A549 (cell line): ENCODE measurements around the gene ZNF391. TPM values are rescaled to one million over a fixed set of nuclear protein-coding genes. Genes with fewer than 3 reads are reported as not detected.

Source experiments
- ATAC-seq, 2 experiments: fragments of 200-7000 bp in 1 of 2; fragments of >200 bp in 1 of 2; cut with Nextera tagmentation in 1 of 2; cut with Tn5 transposase in 1 of 2; 3 replicates each; pipeline versions ENCODE4 v1.8.0 to v1.9.1; 2018 to 2020; ENCODE audit warnings: mild to moderate bottlenecking in 1 of 2, moderate library complexity in 1 of 2
- CTCF ChIA-PET: fragments of 300-600 bp; sonication (Branson Sonifier 250); formaldehyde crosslinking; extraction: SDS; loops from one replicate; lab custom pipeline; 2021; ENCODE audit warnings: antibody characterized with exemption, inconsistent platforms; lab: Yijun Ruan, JAX
- POLR2A ChIA-PET: fragments of 350-600 bp; formaldehyde crosslinking; extraction: SDS; loops from one replicate; lab custom pipeline; 2021; ENCODE audit warnings: antibody characterized with exemption, inconsistent platforms; lab: Yijun Ruan, JAX
- DNase-seq, 2 experiments: peaks; one replicate each; pipeline versions ENCODE4 v3.0.0 to v3.0.0-alpha.2; 2011 to 2016; ENCODE audit warnings: low read depth in 1 of 2, low spot score in 1 of 2
- FAIRE-seq: peaks from 2 replicates; lab custom pipeline; 2011; peaks lifted over from hg19 to GRCh38; lab: Jason Lieb, UNC
- H3K27ac ChIP-seq, 2 experiments: fragments of >200 bp; sonication (Bioruptor Twin); formaldehyde crosslinking; 3 replicates each; pipeline ENCODE4 v1.5.1; 2016 to 2017
- H3K4me1 ChIP-seq: fragments of >200 bp; sonication (Bioruptor Twin); formaldehyde crosslinking; 3 replicates; pipeline ENCODE4 v1.6.1; 2016
- H3K4me2 ChIP-seq: fragments of >200 bp; sonication (Bioruptor Twin); formaldehyde crosslinking; 3 replicates; pipeline ENCODE4 v1.6.1; 2016
- H3K4me3 ChIP-seq: fragments of >200 bp; sonication (Bioruptor Twin); formaldehyde crosslinking; 3 replicates; pipeline ENCODE4 v1.5.1; 2016
- H3K9me3 ChIP-seq: fragments of >200 bp; sonication (Bioruptor Twin); formaldehyde crosslinking; 3 replicates; pipeline ENCODE4 v1.6.1; 2016
- CBX8 ChIP-seq: fragments of 200-600 bp; sonication (generic); IDR thresholded peaks from 2 replicates; pipeline ENCODE4 v1.6.1; 2016
- CEBPB ChIP-seq, 2 experiments: fragments of >200 bp in 1 of 2; sonication (Bioruptor Twin) in 1 of 2; formaldehyde crosslinking in 1 of 2; IDR thresholded peaks; 2 replicates each; pipeline ENCODE4 v1.6.1; 2012 to 2016
- CHD2 ChIP-seq: fragments of 150-350 bp; IDR thresholded peaks from 2 replicates; pipeline ENCODE4 v1.6.1; 2014; ENCODE audit warnings: low read length; ENCODE audit not compliant: partially characterized antibody
- EHMT2 ChIP-seq: fragments of 200-600 bp; sonication (generic); IDR thresholded peaks from 2 replicates; pipeline ENCODE4 v1.6.1; 2016; ENCODE audit warnings: antibody characterized with exemption, low read depth, mild to moderate bottlenecking, moderate library complexity
- EP300 ChIP-seq, 2 experiments: fragments of >200 bp; sonication (Bioruptor Twin); formaldehyde crosslinking; IDR thresholded peaks; 2 replicates in 1 of 2; 3 replicates in 1 of 2; pipeline ENCODE4 v1.6.1; 2016 to 2017
- FOSL2 ChIP-seq, 2 experiments: fragments of 450-650 bp in 1 of 2; fragments of >200 bp in 1 of 2; sonication (Bioruptor Twin) in 1 of 2; formaldehyde crosslinking; IDR thresholded peaks; 2 replicates each; pipeline versions ENCODE4 v1.5.0 to v1.6.1; 2016 to 2020; ENCODE audit warnings: mild to moderate bottlenecking in 1 of 2, moderate library complexity in 1 of 2
- FOXS1 ChIP-seq: fragments of 250-450 bp; sonication (Bioruptor Pico); IDR thresholded peaks from 2 replicates; pipeline ENCODE4 v1.5.0; 2020; ENCODE audit warnings: mild to moderate bottlenecking, moderate library complexity
- HDAC2 ChIP-seq: fragments of 200-600 bp; sonication (generic); IDR thresholded peaks from 2 replicates; pipeline ENCODE4 v1.6.1; 2016
- HOXA7 ChIP-seq: fragments of 250-450 bp; sonication (Bioruptor Pico); IDR thresholded peaks from 2 replicates; pipeline ENCODE4 v1.5.0; 2020; ENCODE audit warnings: mild to moderate bottlenecking, moderate library complexity
- HOXB5 ChIP-seq: fragments of 250-450 bp; sonication (Bioruptor Pico); IDR thresholded peaks from 2 replicates; pipeline ENCODE4 v1.5.0; 2020; ENCODE audit warnings: mild to moderate bottlenecking, moderate library complexity
- JUNB ChIP-seq: fragments of >200 bp; sonication (Bioruptor Twin); formaldehyde crosslinking; IDR thresholded peaks from 2 replicates; pipeline ENCODE4 v1.6.1; 2016
- MAFK ChIP-seq: fragments of 450-650 bp; IDR thresholded peaks from 2 replicates; pipeline ENCODE4 v1.6.1; 2014; ENCODE audit not compliant: partially characterized antibody
- PHF8 ChIP-seq: fragments of 200-600 bp; sonication (generic); IDR thresholded peaks from 2 replicates; pipeline ENCODE4 v1.6.1; 2016; ENCODE audit warnings: low read depth, mild to moderate bottlenecking, antibody characterized with exemption, moderate library complexity, borderline replicate concordance
- POLR2A ChIP-seq: IDR thresholded peaks from 2 replicates; pipeline ENCODE4 v1.6.1; 2012; ENCODE audit warnings: mild to moderate bottlenecking, low read length
- RAD21 ChIP-seq, 2 experiments: fragments of >200 bp in 1 of 2; sonication (Bioruptor Twin) in 1 of 2; formaldehyde crosslinking in 1 of 2; IDR thresholded peaks in 1 of 2; conservative IDR thresholded peaks in 1 of 2; 2 replicates in 1 of 2; 3 replicates in 1 of 2; pipeline ENCODE4 v1.6.1; 2012 to 2018; ENCODE audit warnings: inconsistent platforms in 1 of 2
- RNF2 ChIP-seq: fragments of 200-600 bp; sonication (generic); IDR thresholded peaks from 2 replicates; pipeline ENCODE4 v1.6.1; 2016; ENCODE audit warnings: low read depth, mild to moderate bottlenecking, antibody characterized with exemption, moderate library complexity, borderline replicate concordance
- SMC3 ChIP-seq: fragments of >200 bp; sonication (Bioruptor Twin); formaldehyde crosslinking; IDR thresholded peaks from 3 replicates; pipeline ENCODE4 v1.6.1; 2018; ENCODE audit warnings: inconsistent platforms
- SREBF2 ChIP-seq: fragments of 450-650 bp; IDR thresholded peaks from 2 replicates; pipeline ENCODE4 v1.6.1; 2014; ENCODE audit warnings: mild to moderate bottlenecking, moderate library complexity
- ZFP36 ChIP-seq: fragments of 450-650 bp; IDR thresholded peaks from 2 replicates; pipeline ENCODE4 v1.6.1; 2014; ENCODE audit warnings: borderline replicate concordance; ENCODE audit not compliant: partially characterized antibody
- ZNF302 ChIP-seq: fragments of 250-450 bp; sonication (Bioruptor Pico); IDR thresholded peaks from 2 replicates; pipeline ENCODE4 v1.9.0; 2021; ENCODE audit warnings: inconsistent platforms, mild to moderate bottlenecking, moderate library complexity
- ZSCAN20 ChIP-seq: fragments of 250-450 bp; sonication (Bioruptor Pico); IDR thresholded peaks from 2 replicates; pipeline ENCODE4 v1.8.0; 2022; ENCODE audit warnings: mild to moderate bottlenecking, moderate library complexity
- WGBS: methylation state at CpG from one replicate; pipeline ENCODE4 v1.1.6; 2017; ENCODE audit errors: missing lambda C conversion rate; 5-methylcytosine and 5-hydroxymethylcytosine counted together
- polyA plus RNA-seq, 4 experiments: library from polyadenylated mRNA; depleted of rRNA in 3 of 4; stranded (reverse); fragments of >200 nt; fragmentation: RNase III in 1 of 4; extraction: RNeasy Plus Mini Kit Qiagen cat#74134 plus additional on column Dnase treatment in 1 of 4; gene quantifications; 2 replicates in 3 of 4; 3 replicates in 1 of 4; pipeline ENCODE4 v1.2.3, GENCODE V29; 2011 to 2017
- TF ChIP-seq, protein P1 (sequence below): fragments of >200 bp; sonication (Bioruptor Twin); formaldehyde crosslinking; IDR thresholded peaks from 3 replicates; pipeline ENCODE4 v1.5.1; 2016
- TF ChIP-seq, protein P2 (sequence below): fragments of >200 bp; sonication (Bioruptor Twin); formaldehyde crosslinking; IDR thresholded peaks from 3 replicates; pipeline ENCODE4 v1.6.1; 2016
- TF ChIP-seq, protein P3 (sequence below): fragments of 250-450 bp; sonication (Bioruptor Pico); IDR thresholded peaks from 2 replicates; pipeline ENCODE4 v1.5.0; 2020; ENCODE audit warnings: low read depth, mild to moderate bottlenecking, moderate library complexity
- TF ChIP-seq, protein P4 (sequence below): fragments of >200 bp; sonication (Bioruptor Twin); formaldehyde crosslinking; IDR thresholded peaks from 2 replicates; pipeline ENCODE4 v1.6.1; 2016
- TF ChIP-seq, protein P5 (sequence below): IDR thresholded peaks from 2 replicates; pipeline ENCODE4 v1.6.1; 2012

The ZNF391 gene
- polyA plus RNA-seq, 2 of the 4 experiments (the other 2 are of a cell fraction) = 0.48 to 0.52 TPM

DNA sequence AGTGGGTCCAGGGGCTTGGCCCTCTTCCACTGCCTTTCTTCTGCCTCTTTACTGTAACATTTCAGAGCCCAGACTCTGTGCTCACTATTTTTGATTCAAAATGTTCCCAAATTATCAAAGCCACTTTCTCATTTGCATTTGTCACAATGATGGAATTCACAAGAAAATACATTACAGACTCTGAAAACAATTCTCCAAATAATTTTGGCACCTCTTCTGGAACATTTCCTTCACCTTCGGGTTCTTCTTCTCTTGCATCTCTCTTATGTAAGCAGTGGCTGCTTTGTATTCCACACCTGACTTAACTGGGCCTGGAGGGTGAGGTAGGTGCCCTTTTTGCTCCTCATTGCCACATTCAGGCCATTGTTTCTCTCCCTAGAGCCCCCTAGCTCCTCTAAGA, 54.4 kb downstream of the ZNF391 start:
- CTCF ChIA-PET = no interaction called here
- POLR2A ChIA-PET = no interaction called here
- TF ChIP-seq CHD2 (no peak), CBX8 (no peak), FOXS1 (CRISPR knock-in tag) (no peak), RNF2 (no peak), MAFK (no peak), ZFP36 (no peak), SMC3 (no peak), PHF8 (no peak), ZNF302 (CRISPR knock-in tag) (no peak)
- TF ChIP-seq, protein P1, sequence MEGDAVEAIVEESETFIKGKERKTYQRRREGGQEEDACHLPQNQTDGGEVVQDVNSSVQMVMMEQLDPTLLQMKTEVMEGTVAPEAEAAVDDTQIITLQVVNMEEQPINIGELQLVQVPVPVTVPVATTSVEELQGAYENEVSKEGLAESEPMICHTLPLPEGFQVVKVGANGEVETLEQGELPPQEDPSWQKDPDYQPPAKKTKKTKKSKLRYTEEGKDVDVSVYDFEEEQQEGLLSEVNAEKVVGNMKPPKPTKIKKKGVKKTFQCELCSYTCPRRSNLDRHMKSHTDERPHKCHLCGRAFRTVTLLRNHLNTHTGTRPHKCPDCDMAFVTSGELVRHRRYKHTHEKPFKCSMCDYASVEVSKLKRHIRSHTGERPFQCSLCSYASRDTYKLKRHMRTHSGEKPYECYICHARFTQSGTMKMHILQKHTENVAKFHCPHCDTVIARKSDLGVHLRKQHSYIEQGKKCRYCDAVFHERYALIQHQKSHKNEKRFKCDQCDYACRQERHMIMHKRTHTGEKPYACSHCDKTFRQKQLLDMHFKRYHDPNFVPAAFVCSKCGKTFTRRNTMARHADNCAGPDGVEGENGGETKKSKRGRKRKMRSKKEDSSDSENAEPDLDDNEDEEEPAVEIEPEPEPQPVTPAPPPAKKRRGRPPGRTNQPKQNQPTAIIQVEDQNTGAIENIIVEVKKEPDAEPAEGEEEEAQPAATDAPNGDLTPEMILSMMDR = no peak
- TF ChIP-seq, protein P2, sequence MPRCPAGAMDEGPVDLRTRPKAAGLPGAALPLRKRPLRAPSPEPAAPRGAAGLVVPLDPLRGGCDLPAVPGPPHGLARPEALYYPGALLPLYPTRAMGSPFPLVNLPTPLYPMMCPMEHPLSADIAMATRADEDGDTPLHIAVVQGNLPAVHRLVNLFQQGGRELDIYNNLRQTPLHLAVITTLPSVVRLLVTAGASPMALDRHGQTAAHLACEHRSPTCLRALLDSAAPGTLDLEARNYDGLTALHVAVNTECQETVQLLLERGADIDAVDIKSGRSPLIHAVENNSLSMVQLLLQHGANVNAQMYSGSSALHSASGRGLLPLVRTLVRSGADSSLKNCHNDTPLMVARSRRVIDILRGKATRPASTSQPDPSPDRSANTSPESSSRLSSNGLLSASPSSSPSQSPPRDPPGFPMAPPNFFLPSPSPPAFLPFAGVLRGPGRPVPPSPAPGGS = no peak
- FAIRE-seq = no peak
- H3K4me2 ChIP-seq = no peak overlapping the region
- no peak overlapping the region for H3K27ac ChIP-seq
- no peak for DNase-seq
- H3K4me3 ChIP-seq = no peak overlapping the region
- WGBS = 0% methylated on average over 1 of the region's 1 CpG
- H3K9me3 ChIP-seq = peaks cover 28% of the 10 kb centered on the region; the same call in 2 of the 3 replicates
- no peaks in the 10 kb centered on the region for H3K4me1 ChIP-seq
- ATAC-seq = no peak

DNA sequence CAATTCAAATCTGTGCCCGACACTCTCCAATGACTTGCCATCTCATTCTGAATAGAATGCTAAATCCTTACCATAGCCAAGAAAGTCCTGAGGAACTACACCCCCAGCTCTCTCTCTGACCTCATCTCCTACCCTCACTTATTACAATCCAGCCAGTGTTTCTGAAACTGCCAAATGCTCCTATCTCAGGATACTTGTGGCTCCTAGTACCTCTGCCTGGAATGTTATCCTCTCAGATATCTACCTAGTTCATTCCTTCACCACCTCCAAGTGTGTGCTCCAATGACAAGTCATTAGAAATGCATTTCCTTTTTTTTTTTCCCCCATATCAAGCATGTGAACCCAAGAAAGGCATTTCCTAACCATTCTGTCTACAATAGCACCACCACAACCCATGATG, 59.9 kb downstream of the ZNF391 start:
- Histone ChIP-seq H3K4me1 (no peaks in the 10 kb centered on the region), H3K4me2 (no peak overlapping the region), H3K27ac (no peak overlapping the region), H3K4me3 (no peak overlapping the region), H3K9me3 (peaks cover 72% of the 10 kb centered on the region)
- CTCF ChIA-PET = no interaction called here
- POLR2A ChIA-PET = no interaction called here
- no peak for ATAC-seq
- FAIRE-seq = no peak
- no peak for TF ChIP-seq ZNF302 (CRISPR knock-in tag)
- TF ChIP-seq HDAC2 = no peak
- TF ChIP-seq, protein P2 = no peak
- TF ChIP-seq, protein P3, sequence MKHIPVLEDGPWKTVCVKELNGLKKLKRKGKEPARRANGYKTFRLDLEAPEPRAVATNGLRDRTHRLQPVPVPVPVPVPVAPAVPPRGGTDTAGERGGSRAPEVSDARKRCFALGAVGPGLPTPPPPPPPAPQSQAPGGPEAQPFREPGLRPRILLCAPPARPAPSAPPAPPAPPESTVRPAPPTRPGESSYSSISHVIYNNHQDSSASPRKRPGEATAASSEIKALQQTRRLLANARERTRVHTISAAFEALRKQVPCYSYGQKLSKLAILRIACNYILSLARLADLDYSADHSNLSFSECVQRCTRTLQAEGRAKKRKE (CRISPR knock-in tag) = no peak
- TF ChIP-seq EHMT2 = no peak
- no peak for TF ChIP-seq JUNB
- WGBS = 67% methylated on average over 1 of the region's 1 CpG
- no peak for DNase-seq

DNA sequence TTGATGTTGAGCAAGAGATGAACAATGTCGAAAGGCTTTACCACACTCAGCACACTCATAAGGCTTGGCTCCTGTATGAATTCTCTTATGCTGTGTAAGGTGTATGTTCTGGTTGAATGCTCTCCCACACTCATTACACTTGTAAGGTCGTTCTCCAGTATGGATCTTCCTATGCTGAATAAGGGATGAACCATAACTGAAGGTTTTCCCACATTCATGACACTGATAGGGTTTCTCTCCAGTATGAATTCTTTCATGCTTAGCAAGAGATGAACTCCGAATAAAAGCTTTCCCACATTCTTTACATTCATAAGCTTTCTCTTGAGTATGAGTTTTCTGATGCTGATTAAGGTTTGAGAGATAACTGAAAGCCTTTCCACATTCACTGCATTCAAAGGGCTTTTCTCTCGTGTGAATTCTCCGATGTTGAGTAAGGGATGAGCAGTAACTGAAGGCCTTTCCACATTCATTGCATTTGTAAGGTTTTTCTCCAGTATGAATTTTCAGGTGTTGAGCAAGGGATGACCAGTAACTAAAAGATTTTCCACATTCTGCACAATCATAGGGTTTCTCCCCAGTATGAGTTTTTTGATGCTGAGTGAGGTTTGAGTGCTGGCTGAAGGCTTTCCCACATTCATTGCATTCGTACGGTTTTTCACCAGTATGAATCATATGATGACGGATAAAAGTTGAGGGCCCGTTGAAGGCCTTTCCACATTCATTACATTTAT, 63.3 kb downstream of the ZNF391 start:
- DNase-seq (no peak), ATAC-seq (no peak), FAIRE-seq (no peak)
- ChIA-PET POLR2A (no interaction called here), CTCF (no interaction called here)
- WGBS = 79% methylated on average over 9 of the region's 9 CpGs
- no peak overlapping the region for H3K4me2 ChIP-seq
- peaks cover 91% of the 10 kb centered on the region for H3K9me3 ChIP-seq
- no peak overlapping the region for H3K4me3 ChIP-seq
- no peaks in the 10 kb centered on the region for H3K4me1 ChIP-seq
- TF ChIP-seq ZSCAN20 (CRISPR knock-in tag) (no peak), POLR2A (no peak), EP300 (IDR thresholded peaks at IDR 0.05) (no peak), CEBPB (IDR thresholded peaks at IDR 0.05) (no peak), SREBF2 (no peak), FOSL2 (IDR thresholded peaks at IDR 0.05) (no peak), FOSL2 (CRISPR knock-in tag; IDR thresholded peaks at IDR 0.05) (no peak), MAFK (no peak), HOXB5 (CRISPR knock-in tag) (no peak), RAD21 (conservative IDR thresholded peaks at IDR 0.05 in 1 of 2, IDR thresholded peaks at IDR 0.05 in 1 of 2) (no peak), HDAC2 (no peak), HOXA7 (CRISPR knock-in tag) (no peak)
- TF ChIP-seq, protein P2 = no peak
- TF ChIP-seq, protein P4, sequence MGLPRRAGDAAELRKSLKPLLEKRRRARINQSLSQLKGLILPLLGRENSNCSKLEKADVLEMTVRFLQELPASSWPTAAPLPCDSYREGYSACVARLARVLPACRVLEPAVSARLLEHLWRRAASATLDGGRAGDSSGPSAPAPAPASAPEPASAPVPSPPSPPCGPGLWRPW = no peak
- TF ChIP-seq, protein P5, sequence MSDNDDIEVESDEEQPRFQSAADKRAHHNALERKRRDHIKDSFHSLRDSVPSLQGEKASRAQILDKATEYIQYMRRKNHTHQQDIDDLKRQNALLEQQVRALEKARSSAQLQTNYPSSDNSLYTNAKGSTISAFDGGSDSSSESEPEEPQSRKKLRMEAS = no peak
- TF ChIP-seq, all 56 proteins: peak for 0
- H3K27ac ChIP-seq = no peak overlapping the region
